Measurements from ENCODE around the gene KAZN. TPM values are rescaled to one million over a fixed set of nuclear protein-coding genes. Genes with fewer than 3 reads are reported as not detected.

Gene KAZN
- total and polyA plus RNA-seq, 12 donors, result 1.1 to 6.5 (median 1.9) TPM

DNA sequence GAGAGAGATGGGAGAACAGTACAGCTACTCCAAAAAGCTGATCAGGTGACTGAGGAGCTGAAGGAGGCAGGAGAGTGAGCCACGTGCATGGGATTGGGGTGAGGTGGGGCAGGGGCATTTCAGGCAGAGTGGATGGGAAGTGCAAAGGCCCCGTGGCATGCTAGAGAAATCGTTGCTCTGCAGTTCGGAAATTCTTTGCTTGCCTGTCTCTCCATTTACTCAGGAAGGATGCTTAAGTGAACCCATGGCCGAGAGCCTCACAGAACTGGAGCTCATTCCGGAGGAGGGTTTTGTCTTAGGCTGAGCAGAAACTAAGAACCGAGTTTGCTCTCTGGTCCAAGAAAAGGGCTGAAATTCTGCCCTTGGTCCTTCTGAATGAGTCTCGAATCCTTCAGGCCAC is 415.3 kb downstream of the KAZN start:
- H3K4me3 ChIP-seq, result no peak overlapping the region
- peaks cover 0 to 11% (median 7%) of the 10 kb centered on the region in 9 donors for H3K4me1 ChIP-seq
- WGBS, 2 donors, result 84 to 89% methylated on average over 8 of the region's 8 CpGs
- H3K36me3 ChIP-seq, result no peaks in the 10 kb centered on the region
- intact Hi-C loops (cut with DNase I), result no loop called here
- no peak overlapping the region for H3K27ac ChIP-seq
- TF ChIP-seq, protein P1, sequence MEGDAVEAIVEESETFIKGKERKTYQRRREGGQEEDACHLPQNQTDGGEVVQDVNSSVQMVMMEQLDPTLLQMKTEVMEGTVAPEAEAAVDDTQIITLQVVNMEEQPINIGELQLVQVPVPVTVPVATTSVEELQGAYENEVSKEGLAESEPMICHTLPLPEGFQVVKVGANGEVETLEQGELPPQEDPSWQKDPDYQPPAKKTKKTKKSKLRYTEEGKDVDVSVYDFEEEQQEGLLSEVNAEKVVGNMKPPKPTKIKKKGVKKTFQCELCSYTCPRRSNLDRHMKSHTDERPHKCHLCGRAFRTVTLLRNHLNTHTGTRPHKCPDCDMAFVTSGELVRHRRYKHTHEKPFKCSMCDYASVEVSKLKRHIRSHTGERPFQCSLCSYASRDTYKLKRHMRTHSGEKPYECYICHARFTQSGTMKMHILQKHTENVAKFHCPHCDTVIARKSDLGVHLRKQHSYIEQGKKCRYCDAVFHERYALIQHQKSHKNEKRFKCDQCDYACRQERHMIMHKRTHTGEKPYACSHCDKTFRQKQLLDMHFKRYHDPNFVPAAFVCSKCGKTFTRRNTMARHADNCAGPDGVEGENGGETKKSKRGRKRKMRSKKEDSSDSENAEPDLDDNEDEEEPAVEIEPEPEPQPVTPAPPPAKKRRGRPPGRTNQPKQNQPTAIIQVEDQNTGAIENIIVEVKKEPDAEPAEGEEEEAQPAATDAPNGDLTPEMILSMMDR (IDR thresholded peaks at IDR 0.05), result no peak
- ATAC-seq (no peak), DNase-seq (no peak)
- H3K9me3 ChIP-seq, result peaks cover 0 to 13% (median 0%) of the 10 kb centered on the region in 11 donors
- H3K27me3 ChIP-seq, result no peaks in the 10 kb centered on the region

DNA sequence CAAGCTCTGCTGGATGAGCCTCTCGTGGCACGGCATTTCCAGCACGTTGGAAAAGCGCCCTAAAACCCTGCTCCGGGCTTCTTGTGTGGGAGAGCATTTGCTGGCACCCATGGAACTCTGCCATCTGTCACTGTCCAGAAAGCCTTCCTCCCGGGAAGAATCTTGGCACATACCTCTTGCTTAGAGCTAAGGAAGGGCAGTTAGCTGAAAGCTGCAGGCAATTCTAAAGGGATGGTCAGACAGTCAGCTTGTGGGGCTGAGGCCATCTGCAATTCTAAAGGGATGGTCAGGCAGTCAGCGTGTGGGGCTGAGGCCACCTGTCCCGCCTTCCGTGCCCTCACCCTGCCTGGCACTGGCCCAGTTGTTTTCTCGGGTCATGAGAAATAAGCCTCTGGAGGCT is 416.0 kb downstream of the KAZN start:
- H3K4me3 ChIP-seq, result no peak overlapping the region
- WGBS, 2 donors, result 68 to 73% methylated on average over 10 of the region's 10 CpGs
- H3K36me3 ChIP-seq, result no peaks in the 10 kb centered on the region
- DNase-seq, result no peak
- TF ChIP-seq, protein P1 (IDR thresholded peaks at IDR 0.05), result no peak
- intact Hi-C loops (cut with DNase I), result no loop called here
- peaks cover 0 to 9% (median 0%) of the 10 kb centered on the region in 11 donors for H3K9me3 ChIP-seq
- ATAC-seq, result no peak
- H3K27ac ChIP-seq, result no peak overlapping the region
- no peaks in the 10 kb centered on the region for H3K27me3 ChIP-seq
- peaks cover 0 to 11% (median 0%) of the 10 kb centered on the region in 9 donors for H3K4me1 ChIP-seq

DNA sequence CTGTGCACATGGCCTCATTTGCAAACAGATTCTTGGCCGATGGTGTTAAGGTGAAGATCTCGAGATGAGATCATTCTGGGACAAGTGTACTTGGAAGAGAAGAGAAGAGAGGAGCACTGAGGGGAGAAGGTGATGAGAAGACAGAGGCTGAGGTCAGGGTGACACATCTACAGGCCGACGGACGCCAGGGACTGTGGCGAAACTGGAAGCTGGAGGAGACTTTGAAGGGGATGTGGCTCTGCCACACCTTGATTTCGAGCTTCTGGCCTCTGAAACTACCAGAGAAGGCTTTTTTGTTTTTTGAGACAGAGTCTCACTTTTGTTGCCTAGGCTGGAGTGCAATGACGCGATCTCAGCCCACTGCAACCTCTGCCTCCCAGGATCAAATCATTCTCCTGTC is 417.5 kb downstream of the KAZN start:
- H3K27ac ChIP-seq, result no peak overlapping the region
- WGBS, 2 donors, result 94% methylated on average over 9 of the region's 9 CpGs
- H3K36me3 ChIP-seq, result no peaks in the 10 kb centered on the region
- intact Hi-C loops (cut with DNase I), result no loop called here
- no peaks in the 10 kb centered on the region for H3K27me3 ChIP-seq
- DNase-seq, result no peak
- H3K9me3 ChIP-seq, result no peaks in the 10 kb centered on the region
- TF ChIP-seq, protein P1 (IDR thresholded peaks at IDR 0.05), result no peak
- no peak overlapping the region for H3K4me3 ChIP-seq
- peaks cover 0 to 19% (median 7%) of the 10 kb centered on the region in 9 donors for H3K4me1 ChIP-seq
- no peak for ATAC-seq

DNA sequence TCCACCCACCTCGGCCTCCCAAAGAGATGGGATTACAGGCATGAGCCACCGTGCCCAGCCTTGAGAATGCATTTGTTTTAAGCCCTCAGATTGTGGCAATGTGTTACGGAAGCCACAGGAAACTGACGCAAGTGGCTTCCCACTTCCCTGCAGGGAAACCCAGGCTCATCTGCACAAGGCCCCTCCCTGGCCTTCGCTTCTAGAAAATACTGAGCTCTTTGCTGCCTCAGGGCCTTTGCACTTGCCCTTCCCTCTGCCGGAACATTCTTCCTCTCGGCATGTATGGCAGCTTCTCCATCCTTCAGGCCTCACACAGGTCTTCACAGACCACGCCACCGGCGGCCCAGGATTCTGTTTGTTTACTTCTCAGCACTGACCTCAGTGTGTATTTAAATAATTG is 418.0 kb downstream of the KAZN start:
- whole genome bisulfite sequencing, 2 donors, result 85 to 92% methylated on average over 10 of the region's 10 CpGs
- DNase-seq, result no peak
- intact Hi-C loops (cut with DNase I), result no loop called here
- no peaks in the 10 kb centered on the region for H3K27me3 ChIP-seq
- TF ChIP-seq, protein P1 (IDR thresholded peaks at IDR 0.05), result no peak
- no peak overlapping the region for H3K4me3 ChIP-seq
- ATAC-seq, result no peak
- no peaks in the 10 kb centered on the region for H3K9me3 ChIP-seq
- H3K27ac ChIP-seq, result no peak overlapping the region
- peaks cover 0 to 24% (median 9%) of the 10 kb centered on the region in 9 donors for H3K4me1 ChIP-seq
- no peaks in the 10 kb centered on the region for H3K36me3 ChIP-seq
